SK-N-MC (cell line): Measurements from ENCODE around the gene HSF2.

Source experiments
- EZH2 ChIP-seq: fragments of 200-600 bp; sonication (generic); IDR thresholded peaks from one replicate; pipeline ENCODE4 v1.6.1; 2017; ENCODE audit warnings: antibody characterized with exemption
- POLR2AphosphoS5 ChIP-seq: IDR thresholded peaks from 2 replicates; pipeline ENCODE4 v1.6.1; 2012; ENCODE audit warnings: mild to moderate bottlenecking, low read depth, low read length, borderline replicate concordance

GRCh38 chr6:122406187-122406586, 6.7 kb downstream of the HSF2 start:
- TF ChIP-seq POLR2AphosphoS5 (no peak), EZH2 (no peak)
